ENCODE data around the gene IL20RA.

Gene IL20RA

GRCh38 chr6:137031122-137031521, 13.6 kb downstream of the IL20RA start:
- in situ Hi-C loops (cut with MboI; ENCODE audit: low sequenced_read_pairs, unreplicated experiment), result no loop called here
- DNase-seq (ENCODE audit: low spot score), result no peak
- TF ChIP-seq, protein P1, sequence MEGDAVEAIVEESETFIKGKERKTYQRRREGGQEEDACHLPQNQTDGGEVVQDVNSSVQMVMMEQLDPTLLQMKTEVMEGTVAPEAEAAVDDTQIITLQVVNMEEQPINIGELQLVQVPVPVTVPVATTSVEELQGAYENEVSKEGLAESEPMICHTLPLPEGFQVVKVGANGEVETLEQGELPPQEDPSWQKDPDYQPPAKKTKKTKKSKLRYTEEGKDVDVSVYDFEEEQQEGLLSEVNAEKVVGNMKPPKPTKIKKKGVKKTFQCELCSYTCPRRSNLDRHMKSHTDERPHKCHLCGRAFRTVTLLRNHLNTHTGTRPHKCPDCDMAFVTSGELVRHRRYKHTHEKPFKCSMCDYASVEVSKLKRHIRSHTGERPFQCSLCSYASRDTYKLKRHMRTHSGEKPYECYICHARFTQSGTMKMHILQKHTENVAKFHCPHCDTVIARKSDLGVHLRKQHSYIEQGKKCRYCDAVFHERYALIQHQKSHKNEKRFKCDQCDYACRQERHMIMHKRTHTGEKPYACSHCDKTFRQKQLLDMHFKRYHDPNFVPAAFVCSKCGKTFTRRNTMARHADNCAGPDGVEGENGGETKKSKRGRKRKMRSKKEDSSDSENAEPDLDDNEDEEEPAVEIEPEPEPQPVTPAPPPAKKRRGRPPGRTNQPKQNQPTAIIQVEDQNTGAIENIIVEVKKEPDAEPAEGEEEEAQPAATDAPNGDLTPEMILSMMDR (IDR thresholded peaks at IDR 0.05; ENCODE audit: borderline replicate concordance, control extremely low read depth, extremely low read depth, insufficient read depth, missing control alignments), result no peak

DNA sequence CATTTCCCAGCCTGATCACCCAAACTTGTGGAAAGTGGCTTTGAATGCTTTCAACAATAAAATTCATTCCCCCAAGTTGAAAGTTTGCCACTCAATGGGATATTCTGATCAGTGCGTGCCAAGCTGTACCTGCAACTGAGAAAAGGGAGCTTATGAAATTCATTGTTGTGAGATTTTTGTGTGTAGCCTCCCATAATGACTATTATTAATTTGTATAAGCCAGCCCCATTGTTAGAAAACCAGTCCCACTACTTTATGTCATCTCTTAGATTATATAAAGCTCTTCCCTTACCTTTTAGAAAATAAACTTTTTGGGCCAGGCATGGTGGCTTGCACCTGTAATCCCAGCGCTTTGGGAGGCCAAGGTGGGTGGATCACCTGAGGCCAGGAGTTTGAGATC, 15.9 kb downstream of the IL20RA start:
- no peak for DNase-seq (ENCODE audit: low spot score)
- in situ Hi-C loops (cut with MboI; ENCODE audit: low sequenced_read_pairs, unreplicated experiment), result no loop called here
- TF ChIP-seq, protein P1 (IDR thresholded peaks at IDR 0.05; ENCODE audit: borderline replicate concordance, control extremely low read depth, extremely low read depth, insufficient read depth, missing control alignments), result no peak

- in situ Hi-C loops (cut with MboI; ENCODE audit: low sequenced_read_pairs, unreplicated experiment), result no loop called here
- DNase-seq (ENCODE audit: low spot score), result no peak
- TF ChIP-seq, protein P1 (IDR thresholded peaks at IDR 0.05; ENCODE audit: borderline replicate concordance, control extremely low read depth, extremely low read depth, insufficient read depth, missing control alignments), result no peak
Measured at GRCh38 chr6:137025786-137026730, 18.7 kb downstream of the IL20RA start.

DNA sequence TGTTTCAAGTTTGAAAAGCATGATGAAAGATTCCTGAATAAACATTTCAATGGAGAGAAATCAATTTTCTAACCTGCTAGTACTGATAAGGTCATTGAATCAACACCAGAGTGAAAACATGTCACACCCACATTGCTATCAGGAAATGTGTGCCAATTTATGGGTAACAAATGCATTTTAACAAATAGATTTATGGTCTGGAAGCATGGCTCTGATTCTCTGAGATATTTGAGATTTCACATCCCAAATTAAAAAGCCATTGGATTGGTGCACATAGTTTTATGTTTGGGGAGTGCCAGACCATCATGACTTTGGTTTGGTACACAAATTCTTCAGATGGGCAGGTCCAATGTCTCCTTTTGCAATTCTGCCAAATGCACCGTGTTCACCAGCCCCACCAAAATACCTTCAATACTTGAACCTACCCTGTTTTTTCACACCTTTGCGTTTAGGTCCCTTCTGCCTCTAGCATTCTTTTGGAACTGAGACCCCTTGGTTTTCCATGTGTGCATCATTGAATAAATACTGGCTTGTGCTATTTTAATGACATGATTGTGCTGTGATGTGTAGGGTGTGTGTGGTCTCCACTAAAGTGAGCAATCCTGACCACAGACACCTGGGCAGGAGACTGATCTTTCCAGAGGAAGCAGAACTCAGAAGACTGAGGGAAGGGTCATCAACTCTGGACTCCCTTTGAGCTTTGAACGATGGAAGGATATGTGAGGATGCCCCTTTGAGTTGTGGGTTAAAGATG, 20.4 kb downstream of the IL20RA start:
- TF ChIP-seq, protein P1 (IDR thresholded peaks at IDR 0.05; ENCODE audit: borderline replicate concordance, control extremely low read depth, extremely low read depth, insufficient read depth, missing control alignments), result no peak
- DNase-seq (ENCODE audit: low spot score), result no peak
- in situ Hi-C loops (cut with MboI; ENCODE audit: low sequenced_read_pairs, unreplicated experiment), result no loop called here

- in situ Hi-C loops (cut with MboI; ENCODE audit: low sequenced_read_pairs, unreplicated experiment), result no loop called here
- no peak for DNase-seq (ENCODE audit: low spot score)
- TF ChIP-seq, protein P1 (IDR thresholded peaks at IDR 0.05; ENCODE audit: borderline replicate concordance, control extremely low read depth, extremely low read depth, insufficient read depth, missing control alignments), result no peak
Measured at GRCh38 chr6:137020776-137021175, 24.0 kb downstream of the IL20RA start.

- no peak for DNase-seq (ENCODE audit: low spot score)
- in situ Hi-C loops (cut with MboI; ENCODE audit: low sequenced_read_pairs, unreplicated experiment), result no loop called here
- TF ChIP-seq, protein P1 (IDR thresholded peaks at IDR 0.05; ENCODE audit: borderline replicate concordance, control extremely low read depth, extremely low read depth, insufficient read depth, missing control alignments), result no peak
Measured at GRCh38 chr6:137019476-137020272, 25.1 kb downstream of the IL20RA start.

Data from GM13976 (cell line).